ENCODE measurements around the gene AREG.

DNA sequence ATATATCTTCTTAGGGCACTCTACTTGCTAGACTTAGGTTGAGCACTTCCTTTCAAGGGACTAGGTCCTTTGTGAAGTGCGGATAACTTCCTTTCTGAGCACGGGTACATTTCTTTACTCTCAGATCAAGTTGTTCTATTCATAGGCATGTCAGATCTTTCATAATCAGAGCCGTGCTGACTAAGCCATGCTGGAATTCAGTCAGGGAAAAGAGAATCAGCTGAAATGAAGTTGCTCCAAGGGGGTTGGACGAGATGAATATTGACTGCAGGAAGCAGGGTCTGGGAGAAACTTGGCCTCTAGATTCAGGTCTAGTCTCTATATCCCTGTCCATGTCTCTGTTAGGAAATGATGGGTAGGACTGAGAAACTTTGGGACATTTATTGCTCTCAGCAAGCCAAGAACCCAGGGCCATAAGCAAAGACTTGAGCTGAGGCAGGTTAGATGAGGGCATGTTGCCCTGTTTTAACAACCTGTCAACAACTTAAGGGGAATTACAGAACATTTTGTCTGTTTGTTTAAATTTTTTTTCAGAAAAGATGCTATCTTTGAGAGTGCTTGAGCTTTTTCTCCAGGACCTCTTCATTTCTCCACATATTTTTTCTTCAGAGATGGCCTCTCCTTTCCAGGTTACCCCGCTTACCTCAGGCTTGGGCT is 28.3 kb downstream of the AREG start:
- TF ChIP-seq POLR2AphosphoS5 (IDR thresholded peaks at IDR 0.05; ENCODE audit: borderline replicate concordance, low read depth, low read length) (no peak), EZH2 (IDR thresholded peaks at IDR 0.05) (no peak)
